CD14-positive monocyte (primary cell): Measurements from ENCODE around the gene GH2. TPM values are rescaled to one million over a fixed set of nuclear protein-coding genes. Genes with fewer than 3 reads are reported as not detected.

Experiments
- DNase-seq, 3 donors: peaks; one replicate each; pipeline ENCODE4 v3.0.0-alpha.2; 2011 to 2022
- H2AFZ ChIP-seq: 2 replicates; pipeline ENCODE4 v1.6.0; 2012; ENCODE audit warnings: mild to moderate bottlenecking, low read depth, low read length, inconsistent platforms; ENCODE audit not compliant: insufficient read depth, poor library complexity, severe bottlenecking
- H3K27ac ChIP-seq, 2 donors: 1 replicate in 1 of 2; 2 replicates in 1 of 2; pipeline ENCODE4 v1.5.1; 2012 to 2013; ENCODE audit warnings: low read length in 2 of 2, control low read depth in 1 of 2, inconsistent platforms in 1 of 2, low read depth in 1 of 2, mild to moderate bottlenecking in 1 of 2
- H3K27me3 ChIP-seq, 2 donors: one replicate each; pipeline versions ENCODE4 v1.6.0 to v1.6.1; 2011 to 2013; ENCODE audit warnings: low read length in 2 of 2; ENCODE audit not compliant: control insufficient read depth in 2 of 2, insufficient read depth in 2 of 2
- H3K36me3 ChIP-seq, 2 donors: replicated peaks in 1 of 2; 1 replicate in 1 of 2; 2 replicates in 1 of 2; pipeline versions ENCODE4 v1.5.1 to v1.6.1; 2012 to 2013; ENCODE audit warnings: low read length in 2 of 2, control low read depth in 1 of 2, inconsistent platforms in 1 of 2, mild to moderate bottlenecking in 1 of 2; ENCODE audit not compliant: insufficient read depth in 2 of 2, control insufficient read depth in 1 of 2
- H3K4me1 ChIP-seq, 2 donors: 1 replicate in 1 of 2; 2 replicates in 1 of 2; pipeline versions ENCODE4 v1.5.1 to v1.6.1; 2012 to 2013; ENCODE audit warnings: low read length in 2 of 2, control low read depth in 1 of 2, inconsistent platforms in 1 of 2, mild to moderate bottlenecking in 1 of 2, moderate library complexity in 1 of 2; ENCODE audit not compliant: insufficient read depth in 2 of 2, control insufficient read depth in 1 of 2
- H3K4me2 ChIP-seq: replicated peaks from 2 replicates; pipeline ENCODE3; 2012; ENCODE audit warnings: low read length, moderate library complexity, mild to moderate bottlenecking; ENCODE audit not compliant: poor library complexity, severe bottlenecking; ENCODE audit errors: extremely low read depth
- H3K4me3 ChIP-seq, 3 experiments: fragments of 200-600 bp in 1 of 3; sonication (generic) in 1 of 3; replicated peaks in 1 of 3; 1 replicate in 2 of 3; 2 replicates in 1 of 3; pipeline ENCODE4 v1.5.1; 2011 to 2013; ENCODE audit warnings: low read length in 3 of 3, mild to moderate bottlenecking in 3 of 3, control low read depth in 2 of 3, low read depth in 2 of 3, inconsistent platforms in 1 of 3, moderate library complexity in 1 of 3
- H3K79me2 ChIP-seq: 2 replicates; pipeline ENCODE4 v1.6.0; 2012; ENCODE audit warnings: mild to moderate bottlenecking, control low read depth, inconsistent platforms, low read length, moderate library complexity; ENCODE audit not compliant: insufficient read depth
- H3K9ac ChIP-seq: 2 replicates; pipeline ENCODE4 v1.6.0; 2017; ENCODE audit warnings: low read length, mild to moderate bottlenecking; ENCODE audit not compliant: insufficient read depth, poor library complexity, severe bottlenecking
- H3K9me3 ChIP-seq, 2 donors: replicated peaks in 1 of 2; 1 replicate in 1 of 2; 2 replicates in 1 of 2; pipeline versions ENCODE4 v1.5.1 to v1.6.1; 2012 to 2013; ENCODE audit warnings: low read length in 2 of 2, control low read depth in 1 of 2; ENCODE audit not compliant: control insufficient read depth in 1 of 2, insufficient read depth in 1 of 2
- H4K20me1 ChIP-seq: 2 replicates; pipeline ENCODE4 v1.6.0; 2012; ENCODE audit warnings: mild to moderate bottlenecking, low read length, control low read depth, moderate library complexity; ENCODE audit not compliant: insufficient read depth
- H3K27ac Mint-ChIP-seq, 7 donors: one replicate each; pipeline ENCODE4 v1.8.0; 2020; ENCODE audit warnings: mild to moderate bottlenecking in 7 of 7, mixed read lengths in 7 of 7, moderate library complexity in 6 of 7, inconsistent platforms in 2 of 7
- H3K27me3 Mint-ChIP-seq, 3 donors: one replicate each; pipeline ENCODE4 v1.8.0; 2021 to 2022; ENCODE audit warnings: low read depth in 3 of 3, mild to moderate bottlenecking in 3 of 3, mixed read lengths in 3 of 3, moderate library complexity in 3 of 3, inconsistent platforms in 1 of 3
- H3K36me3 Mint-ChIP-seq, 2 donors: one replicate each; pipeline ENCODE4 v1.8.0; 2020; ENCODE audit warnings: mixed read lengths in 2 of 2, inconsistent platforms in 1 of 2, mild to moderate bottlenecking in 1 of 2
- H3K4me1 Mint-ChIP-seq: one replicate; pipeline ENCODE4 v1.8.0; 2020; ENCODE audit warnings: mild to moderate bottlenecking, mixed read lengths
- H3K4me3 Mint-ChIP-seq, 2 donors: one replicate each; pipeline ENCODE4 v1.8.0; 2020; ENCODE audit warnings: mild to moderate bottlenecking in 2 of 2, mixed read lengths in 2 of 2, moderate library complexity in 1 of 2
- H3K9me3 Mint-ChIP-seq, 7 donors: one replicate each; pipeline ENCODE4 v1.8.0; 2020 to 2022; ENCODE audit warnings: mixed read lengths in 7 of 7, mild to moderate bottlenecking in 6 of 7, moderate library complexity in 6 of 7, inconsistent platforms in 2 of 7
- WGBS: methylation state at CpG from one replicate; pipeline ENCODE4 v1.1.5; 2013; ENCODE audit warnings: missing lambda C conversion rate; ENCODE audit not compliant: insufficient coverage; 5-methylcytosine and 5-hydroxymethylcytosine counted together
- intact Hi-C, 2 donors: fragments of 100-400 bp; cut with micrococcal nuclease; formaldehyde crosslinking; loops; one replicate each; pipeline versions ENCODE4 v1.15.0 to v1.15.1; 2023
- polyA plus RNA-seq, 3 donors: library from polyadenylated mRNA; depleted of rRNA in 1 of 3; unstranded in 2 of 3; stranded (reverse) in 1 of 3; fragments of 300-500 nt in 2 of 3; fragments of >200 nt in 1 of 3; fragmentation: Illumina TruSeq in 2 of 3; gene quantifications; 1 replicate in 2 of 3; 2 replicates in 1 of 3; pipeline ENCODE4 v1.2.3, GENCODE V29; 2012 to 2021
- TF ChIP-seq, protein P1 (sequence below): fragments of 200-600 bp; IDR thresholded peaks from one replicate; pipeline ENCODE4 v1.8.0; 2022; ENCODE audit warnings: antibody characterized with exemption, mild to moderate bottlenecking

Gene GH2
- polyA plus RNA-seq, 3 donors, result not detected

DNA sequence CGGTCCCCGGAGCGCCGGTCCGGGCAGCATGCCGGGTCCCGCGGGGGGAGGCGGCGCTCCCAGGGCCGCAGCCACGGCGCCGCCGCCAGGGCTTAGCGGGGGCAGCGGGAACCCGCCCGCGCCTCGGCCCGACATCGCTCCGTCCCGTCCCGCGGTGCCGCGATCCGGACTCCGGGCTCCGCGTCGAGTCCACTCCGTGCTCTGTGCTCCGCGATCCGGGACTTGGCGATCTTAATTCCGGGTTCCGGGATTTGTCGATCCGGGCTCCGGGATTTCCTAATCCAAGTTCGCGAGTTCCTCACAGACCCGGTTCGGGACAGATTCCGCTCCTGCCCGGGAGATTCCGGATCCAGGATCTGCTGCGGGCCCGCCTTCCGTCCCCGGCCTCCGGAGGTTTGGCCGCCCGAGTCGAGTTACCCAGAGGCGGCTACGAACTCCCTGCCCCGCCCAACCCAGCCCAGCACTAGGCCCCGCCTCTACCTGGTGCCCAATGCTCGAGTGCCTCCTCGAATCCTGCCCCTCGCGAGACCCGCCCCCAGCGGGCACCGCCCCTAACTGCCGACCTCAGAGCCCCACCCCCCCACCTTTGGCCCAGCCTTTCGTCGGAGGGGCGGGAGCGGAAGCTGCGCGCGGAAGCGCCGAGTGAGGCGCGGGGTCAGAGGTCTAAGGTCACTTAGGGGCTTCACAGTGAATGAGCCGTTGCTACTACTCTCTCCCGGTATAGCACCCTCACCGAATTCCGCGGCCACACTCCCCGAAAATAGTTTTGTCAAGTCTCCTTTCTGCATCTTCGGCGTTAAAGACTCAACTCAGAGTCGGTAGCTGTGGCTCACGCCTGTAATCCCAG, 39.0 kb downstream of the GH2 start, which contains the start of gene SMARCD2:
Gene SMARCD2, minus strand, starts transcription at position 146 of the 847 bp plus-strand sequence. Its CDS starts 11 bp downstream, at position 135.
- Histone ChIP-seq H3K4me2 (peak within 1 kb of the TSS; percentile 99), H3K9me3 (no peaks in the 10 kb centered on the region), H3K4me3 (peak within 1 kb of the TSS; percentile 57 to 98 (median 92)), H3K4me1 (peaks cover 46 to 51% of the 10 kb centered on the region in 2 donors), H3K27ac (peak within 1 kb of the TSS; percentile 84 to 85), H2AFZ (peak within 1 kb of the TSS; percentile 74), H4K20me1 (peaks cover 44% of the 10 kb centered on the region), H3K79me2 (peaks cover 46% of the 10 kb centered on the region), H3K36me3 (peaks cover 0 to 2% of the 10 kb centered on the region in 2 donors), H3K27me3 (no peaks in the 10 kb centered on the region), H3K9ac (peak within 1 kb of the TSS; percentile 80)
- TF ChIP-seq, protein P1, sequence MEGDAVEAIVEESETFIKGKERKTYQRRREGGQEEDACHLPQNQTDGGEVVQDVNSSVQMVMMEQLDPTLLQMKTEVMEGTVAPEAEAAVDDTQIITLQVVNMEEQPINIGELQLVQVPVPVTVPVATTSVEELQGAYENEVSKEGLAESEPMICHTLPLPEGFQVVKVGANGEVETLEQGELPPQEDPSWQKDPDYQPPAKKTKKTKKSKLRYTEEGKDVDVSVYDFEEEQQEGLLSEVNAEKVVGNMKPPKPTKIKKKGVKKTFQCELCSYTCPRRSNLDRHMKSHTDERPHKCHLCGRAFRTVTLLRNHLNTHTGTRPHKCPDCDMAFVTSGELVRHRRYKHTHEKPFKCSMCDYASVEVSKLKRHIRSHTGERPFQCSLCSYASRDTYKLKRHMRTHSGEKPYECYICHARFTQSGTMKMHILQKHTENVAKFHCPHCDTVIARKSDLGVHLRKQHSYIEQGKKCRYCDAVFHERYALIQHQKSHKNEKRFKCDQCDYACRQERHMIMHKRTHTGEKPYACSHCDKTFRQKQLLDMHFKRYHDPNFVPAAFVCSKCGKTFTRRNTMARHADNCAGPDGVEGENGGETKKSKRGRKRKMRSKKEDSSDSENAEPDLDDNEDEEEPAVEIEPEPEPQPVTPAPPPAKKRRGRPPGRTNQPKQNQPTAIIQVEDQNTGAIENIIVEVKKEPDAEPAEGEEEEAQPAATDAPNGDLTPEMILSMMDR, result no peak
- peaks cover 46% of the 10 kb centered on the region for H3K4me1 Mint-ChIP-seq
- H3K4me3 Mint-ChIP-seq, result peak within 1 kb of the TSS; percentile 98
- H3K36me3 Mint-ChIP-seq, result peaks cover 0 to 6% of the 10 kb centered on the region in 2 donors
- peak; percentile 94 to 99 (median 98) for DNase-seq
- under 1% methylated on average over 86 of the region's 92 CpGs for WGBS
- H3K9me3 Mint-ChIP-seq, result peaks cover 0 to 2% (median 0%) of the 10 kb centered on the region in 7 donors
- H3K27ac Mint-ChIP-seq, result peak within 1 kb of the TSS; percentile 92 to 98 (median 96)
- H3K27me3 Mint-ChIP-seq, result peaks cover 0 to 3% (median 1%) of the 10 kb centered on the region in 3 donors
- intact Hi-C loops, result loop anchor here (2.0 to 5.0 kb wide), 6 partner anchors 16 to 220 kb away; partner anchors contain the start of genes CCDC47 (in 1 of the 2), DDX42 (in 1 of the 2), FTSJ3 (in 1 of the 2) and LIMD2 (in 1 of the 2)

GRCh38 chr17:63842173-63842539, 39.6 kb downstream of the GH2 start:
- peaks cover 46 to 51% of the 10 kb centered on the region in 2 donors for H3K4me1 ChIP-seq
- H3K27ac ChIP-seq, result peak overlapping the region; percentile 69 to 85
- peak overlapping the region; percentile 48 to 98 (median 92) for H3K4me3 ChIP-seq
- DNase-seq, result peak in 2 of 3 donors; percentile 8 to 34
- peaks cover 52% of the 10 kb centered on the region for H3K79me2 ChIP-seq
- peaks cover 1 to 7% of the 10 kb centered on the region in 2 donors for H3K36me3 Mint-ChIP-seq
- H3K27me3 ChIP-seq, result no peaks in the 10 kb centered on the region
- intact Hi-C loops, result loop anchor here (2.0 to 5.0 kb wide), 6 partner anchors 15 to 220 kb away; partner anchors contain the start of genes CCDC47 (in 1 of the 2), DDX42 (in 1 of the 2), FTSJ3 (in 1 of the 2) and LIMD2 (in 1 of the 2)
- peak overlapping the region; percentile 80 for H3K9ac ChIP-seq
- H3K9me3 Mint-ChIP-seq, result no peaks in the 10 kb centered on the region
- H2AFZ ChIP-seq, result peak overlapping the region; percentile 74
- H3K4me2 ChIP-seq, result peak overlapping the region; percentile 99
- TF ChIP-seq, protein P1, result no peak
- H3K27me3 Mint-ChIP-seq, result peaks cover 0 to 3% (median 1%) of the 10 kb centered on the region in 3 donors
- H3K4me1 Mint-ChIP-seq, result peaks cover 46% of the 10 kb centered on the region
- H3K36me3 ChIP-seq, result peaks cover 4 to 8% of the 10 kb centered on the region in 2 donors
- H4K20me1 ChIP-seq, result peaks cover 50% of the 10 kb centered on the region
- 0% methylated on average over 36 of the region's 36 CpGs for WGBS
- H3K4me3 Mint-ChIP-seq, result peak overlapping the region; percentile 98
- H3K9me3 ChIP-seq, result no peaks in the 10 kb centered on the region
- H3K27ac Mint-ChIP-seq, result peak overlapping the region; percentile 85 to 96 (median 93)
